Measurements from ENCODE around the gene LPCAT2. TPM values are rescaled to one million over a fixed set of nuclear protein-coding genes. Genes with fewer than 3 reads are reported as not detected.

The LPCAT2 gene
- total and polyA plus RNA-seq, 2 donors (not counting 1 experiment from before 2014, with no cell fraction given), result 10.2 to 17.8 TPM

DNA sequence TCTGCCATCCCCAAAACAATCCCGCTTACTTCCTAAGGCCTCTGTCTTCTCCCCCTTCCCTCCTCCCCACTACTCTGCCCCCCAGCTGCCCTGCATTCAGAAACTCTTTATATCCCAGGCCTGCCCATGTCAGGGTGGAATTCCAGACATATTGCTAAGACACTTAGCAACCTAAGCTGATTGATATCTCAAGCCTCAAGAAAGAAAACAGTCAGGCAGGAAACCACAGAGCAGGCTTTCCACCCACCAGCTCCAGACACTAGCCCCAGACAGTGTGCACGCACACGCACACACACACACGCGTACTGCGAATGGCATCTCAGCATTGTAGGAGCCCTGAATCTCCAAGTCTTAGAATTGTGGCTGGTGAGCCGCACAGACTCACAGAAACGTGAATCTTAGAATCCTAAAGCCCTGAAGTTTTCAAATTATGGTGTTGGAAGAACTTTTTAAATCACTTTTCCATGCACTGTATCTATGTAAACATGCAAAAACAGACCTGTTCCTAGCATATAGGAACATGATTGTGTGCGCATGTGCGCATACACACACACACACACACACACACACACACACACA is 8.8 kb upstream of the LPCAT2 start:
- H3K9ac ChIP-seq (ENCODE audit: insufficient read depth, low read length), result no peak overlapping the region
- TF ChIP-seq, protein P1, sequence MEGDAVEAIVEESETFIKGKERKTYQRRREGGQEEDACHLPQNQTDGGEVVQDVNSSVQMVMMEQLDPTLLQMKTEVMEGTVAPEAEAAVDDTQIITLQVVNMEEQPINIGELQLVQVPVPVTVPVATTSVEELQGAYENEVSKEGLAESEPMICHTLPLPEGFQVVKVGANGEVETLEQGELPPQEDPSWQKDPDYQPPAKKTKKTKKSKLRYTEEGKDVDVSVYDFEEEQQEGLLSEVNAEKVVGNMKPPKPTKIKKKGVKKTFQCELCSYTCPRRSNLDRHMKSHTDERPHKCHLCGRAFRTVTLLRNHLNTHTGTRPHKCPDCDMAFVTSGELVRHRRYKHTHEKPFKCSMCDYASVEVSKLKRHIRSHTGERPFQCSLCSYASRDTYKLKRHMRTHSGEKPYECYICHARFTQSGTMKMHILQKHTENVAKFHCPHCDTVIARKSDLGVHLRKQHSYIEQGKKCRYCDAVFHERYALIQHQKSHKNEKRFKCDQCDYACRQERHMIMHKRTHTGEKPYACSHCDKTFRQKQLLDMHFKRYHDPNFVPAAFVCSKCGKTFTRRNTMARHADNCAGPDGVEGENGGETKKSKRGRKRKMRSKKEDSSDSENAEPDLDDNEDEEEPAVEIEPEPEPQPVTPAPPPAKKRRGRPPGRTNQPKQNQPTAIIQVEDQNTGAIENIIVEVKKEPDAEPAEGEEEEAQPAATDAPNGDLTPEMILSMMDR (conservative IDR thresholded peaks at IDR 0.05 in 1 of 2, IDR thresholded peaks at IDR 0.05 in 1 of 2; ENCODE audit: low read depth in 1 of 2, low read length in 2 of 2), result no peak
- TF ChIP-seq EZH2 (IDR thresholded peaks at IDR 0.05; ENCODE audit: low read length, missing control alignments), result no peak
- peak overlapping the region; percentile 6 for H3K4me2 ChIP-seq (ENCODE audit: extremely low read depth, insufficient read depth, low read length)

DNA sequence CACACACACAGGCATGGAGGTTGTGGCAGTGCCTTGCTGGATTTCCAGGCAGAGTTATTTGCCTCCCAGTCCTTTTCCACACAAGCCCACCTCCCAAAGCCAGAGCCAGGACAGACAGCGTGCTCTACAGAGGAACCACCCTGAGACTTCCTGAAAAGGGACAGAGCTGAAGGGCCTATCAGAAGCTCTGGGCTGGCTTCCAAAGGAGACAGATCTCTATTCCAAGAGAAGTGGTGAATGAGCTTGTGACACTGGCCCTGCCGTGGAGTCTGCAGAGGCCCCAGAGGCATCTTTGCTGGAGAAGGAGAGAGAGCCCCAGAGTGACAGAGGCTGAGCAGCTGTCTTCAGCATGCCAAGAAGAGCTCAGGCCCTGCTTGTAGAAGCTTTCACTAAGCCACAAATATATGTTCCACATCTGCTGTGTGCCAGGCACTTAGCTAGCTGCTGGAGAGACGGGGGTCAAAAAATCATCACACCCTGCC is 8.3 kb upstream of the LPCAT2 start:
- Histone ChIP-seq H3K36me3 (ENCODE audit: control insufficient read depth, insufficient read depth, low read length) (peaks cover 31% of the 10 kb centered on the region), H4K20me1 (ENCODE audit: control insufficient read depth, extremely low read depth, insufficient read depth, low read length) (no peaks in the 10 kb centered on the region), H3K9me3 (ENCODE audit: control insufficient read depth, insufficient read depth, low read depth, low read length) (no peaks in the 10 kb centered on the region), H3K4me3 (replicated peaks in 1 of 4; ENCODE audit: control extremely low read depth in 1 of 4, insufficient read depth in 1 of 4, low read depth in 3 of 4, low read length in 4 of 4) (no peak overlapping the region), H2AFZ (ENCODE audit: low read length) (no peak overlapping the region), H3K4me2 (ENCODE audit: extremely low read depth, insufficient read depth, low read length) (peak overlapping the region; percentile 6), H3K9ac (ENCODE audit: insufficient read depth, low read length) (no peak overlapping the region), H3K27me3 (ENCODE audit: control insufficient read depth, insufficient read depth, low read length) (no peaks in the 10 kb centered on the region), H3K79me2 (ENCODE audit: control insufficient read depth, insufficient read depth, low read length) (no peaks in the 10 kb centered on the region), H3K4me1 (ENCODE audit: control insufficient read depth, extremely low read depth, insufficient read depth, low read length) (peaks cover 39% of the 10 kb centered on the region), H3K27ac (ENCODE audit: insufficient read depth, low read length) (peak overlapping the region; percentile 81)
- TF ChIP-seq, protein P1 (conservative IDR thresholded peaks at IDR 0.05 in 1 of 2, IDR thresholded peaks at IDR 0.05 in 1 of 2; ENCODE audit: low read depth in 1 of 2, low read length in 2 of 2), result no peak
- TF ChIP-seq EZH2 (IDR thresholded peaks at IDR 0.05; ENCODE audit: low read length, missing control alignments), result no peak
- DNase-seq (ENCODE audit: low read depth in 2 of 2), result peak; percentile 59 to 66

More for the DNA sequence above, 8.8 kb upstream of the LPCAT2 start:
- H3K27ac ChIP-seq (ENCODE audit: insufficient read depth, low read length), result peak overlapping the region; percentile 81
- H3K27me3 ChIP-seq (ENCODE audit: control insufficient read depth, insufficient read depth, low read length), result no peaks in the 10 kb centered on the region
- H3K9me3 ChIP-seq (ENCODE audit: control insufficient read depth, insufficient read depth, low read depth, low read length), result no peaks in the 10 kb centered on the region
- no peaks in the 10 kb centered on the region for H4K20me1 ChIP-seq (ENCODE audit: control insufficient read depth, extremely low read depth, insufficient read depth, low read length)
- H3K4me1 ChIP-seq (ENCODE audit: control insufficient read depth, extremely low read depth, insufficient read depth, low read length), result peaks cover 44% of the 10 kb centered on the region
- H3K79me2 ChIP-seq (ENCODE audit: control insufficient read depth, insufficient read depth, low read length), result no peaks in the 10 kb centered on the region
- peak; percentile 93 to 100 for DNase-seq (ENCODE audit: low read depth in 2 of 2)
- peaks cover 27% of the 10 kb centered on the region for H3K36me3 ChIP-seq (ENCODE audit: control insufficient read depth, insufficient read depth, low read length)
- H3K4me3 ChIP-seq (replicated peaks in 1 of 4; ENCODE audit: control extremely low read depth in 1 of 4, insufficient read depth in 1 of 4, low read depth in 3 of 4, low read length in 4 of 4), result no peak overlapping the region
- H2AFZ ChIP-seq (ENCODE audit: low read length), result no peak overlapping the region

DNA sequence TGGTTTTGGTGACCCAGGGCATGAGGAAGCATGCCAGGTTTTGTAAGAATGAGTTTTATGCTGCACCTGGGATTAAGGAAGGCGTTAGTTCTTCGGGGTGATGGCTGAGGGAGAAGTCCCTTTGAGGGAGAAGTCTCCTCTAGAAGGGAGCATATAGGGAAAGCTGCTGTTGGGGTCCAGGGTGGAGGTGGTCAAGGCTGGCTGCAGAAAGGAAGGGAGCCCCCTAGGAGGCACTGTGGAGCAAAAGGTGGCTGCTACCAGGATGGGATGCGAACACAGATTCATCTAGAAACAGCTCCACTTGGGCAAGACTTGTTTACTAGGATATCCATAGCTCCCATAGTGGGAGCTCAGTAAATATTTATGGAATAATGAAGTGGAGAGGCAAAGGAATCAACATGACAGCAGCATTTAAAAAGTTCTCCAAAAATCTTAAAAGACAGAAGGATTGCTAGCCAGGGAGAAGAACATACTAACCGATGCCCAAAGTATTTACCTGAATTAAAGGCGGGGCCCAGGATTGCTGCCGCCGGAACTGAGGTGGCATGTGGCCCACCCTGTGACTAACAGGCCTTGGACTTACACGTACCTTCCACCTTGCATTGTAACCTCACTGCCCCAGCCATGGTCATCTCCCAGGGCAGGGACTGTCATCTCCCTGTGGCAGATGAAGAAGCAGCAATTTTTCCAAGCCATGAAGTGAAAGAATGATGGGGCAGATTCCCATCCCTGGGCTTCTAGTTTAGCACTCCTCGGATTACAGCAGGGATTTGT is 7.1 kb upstream of the LPCAT2 start:
- H2AFZ ChIP-seq (ENCODE audit: low read length), result no peak overlapping the region
- H3K9me3 ChIP-seq (ENCODE audit: control insufficient read depth, insufficient read depth, low read depth, low read length), result no peaks in the 10 kb centered on the region
- H3K27ac ChIP-seq (ENCODE audit: insufficient read depth, low read length), result peak overlapping the region; percentile 34
- no peak overlapping the region for H3K9ac ChIP-seq (ENCODE audit: insufficient read depth, low read length)
- H3K27me3 ChIP-seq (ENCODE audit: control insufficient read depth, insufficient read depth, low read length), result no peaks in the 10 kb centered on the region
- H3K4me3 ChIP-seq (replicated peaks in 1 of 4; ENCODE audit: control extremely low read depth in 1 of 4, insufficient read depth in 1 of 4, low read depth in 3 of 4, low read length in 4 of 4), result no peak overlapping the region
- H3K36me3 ChIP-seq (ENCODE audit: control insufficient read depth, insufficient read depth, low read length), result peaks cover 36% of the 10 kb centered on the region
- DNase-seq (ENCODE audit: low read depth in 2 of 2), result no peak
- H4K20me1 ChIP-seq (ENCODE audit: control insufficient read depth, extremely low read depth, insufficient read depth, low read length), result no peaks in the 10 kb centered on the region
- peaks cover 36% of the 10 kb centered on the region for H3K4me1 ChIP-seq (ENCODE audit: control insufficient read depth, extremely low read depth, insufficient read depth, low read length)
- H3K4me2 ChIP-seq (ENCODE audit: extremely low read depth, insufficient read depth, low read length), result no peak overlapping the region
- TF ChIP-seq, protein P1 (conservative IDR thresholded peaks at IDR 0.05 in 1 of 2, IDR thresholded peaks at IDR 0.05 in 1 of 2; ENCODE audit: low read depth in 1 of 2, low read length in 2 of 2), result peak; percentile 49 to 52
- no peak for TF ChIP-seq EZH2 (IDR thresholded peaks at IDR 0.05; ENCODE audit: low read length, missing control alignments)
- no peaks in the 10 kb centered on the region for H3K79me2 ChIP-seq (ENCODE audit: control insufficient read depth, insufficient read depth, low read length)

Measured in fibroblast of lung (primary cell).